NOMO-1 treated with dmso at 0.1 percent for 144 hours (cell line): Measurements from ENCODE around the gene MT1A.
A peak's percentile ranks its signal among the peaks of the same experiment; 100 is the strongest.
"Not testable (repeated sequence)": the region's sequence is repeated elsewhere in the genome, so short reads cannot be mapped to it uniquely, and the experiment has no call there.

Source experiments
- DNase-seq: peaks from one replicate; lab custom pipeline; 2025; ENCODE audit not compliant: unreplicated experiment; lab: John Stamatoyannopoulos, UW

MT1A gene

DNA sequence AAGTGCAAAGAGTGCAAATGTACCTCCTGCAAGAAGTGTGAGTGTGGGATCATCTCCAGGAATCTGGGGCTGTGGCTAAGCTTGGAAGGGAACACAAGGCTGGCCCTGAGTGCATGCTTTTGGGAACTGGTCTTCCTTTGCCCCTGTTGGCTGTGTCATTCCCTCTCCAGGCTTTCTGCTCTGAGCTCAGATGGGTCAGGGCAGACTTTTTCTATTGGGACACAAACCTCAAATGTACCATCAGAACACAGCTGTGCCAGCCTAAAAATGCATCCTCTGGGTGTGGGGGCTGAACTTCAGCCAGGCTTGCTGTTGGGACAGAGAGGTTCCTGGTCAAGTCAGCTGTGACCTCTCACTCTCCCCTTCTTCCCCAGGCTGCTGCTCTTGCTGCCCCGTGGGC, 14.1 kb downstream of the MT1A start:
- DNase-seq: no peak

DNA sequence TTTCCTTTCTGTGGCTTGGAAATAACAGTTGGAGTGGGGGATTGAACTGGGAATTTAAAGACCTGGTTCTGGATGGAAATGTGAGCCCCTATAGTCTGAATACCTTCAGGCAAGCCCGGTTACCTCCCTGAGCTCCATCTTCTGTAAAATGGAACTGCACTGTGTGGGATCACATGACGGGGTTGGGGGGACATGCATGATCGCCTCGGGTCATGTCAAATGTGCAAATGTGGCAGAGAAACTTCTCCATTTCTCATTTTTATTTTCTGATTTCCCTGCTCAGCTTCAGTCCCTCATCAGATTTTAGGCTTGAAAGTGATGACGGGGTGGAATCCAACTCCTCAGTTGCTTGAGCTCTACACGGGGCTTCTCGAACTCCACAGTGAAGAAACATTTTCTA, 14.8 kb downstream of the MT1A start:
- DNase-seq: no peak

DNA sequence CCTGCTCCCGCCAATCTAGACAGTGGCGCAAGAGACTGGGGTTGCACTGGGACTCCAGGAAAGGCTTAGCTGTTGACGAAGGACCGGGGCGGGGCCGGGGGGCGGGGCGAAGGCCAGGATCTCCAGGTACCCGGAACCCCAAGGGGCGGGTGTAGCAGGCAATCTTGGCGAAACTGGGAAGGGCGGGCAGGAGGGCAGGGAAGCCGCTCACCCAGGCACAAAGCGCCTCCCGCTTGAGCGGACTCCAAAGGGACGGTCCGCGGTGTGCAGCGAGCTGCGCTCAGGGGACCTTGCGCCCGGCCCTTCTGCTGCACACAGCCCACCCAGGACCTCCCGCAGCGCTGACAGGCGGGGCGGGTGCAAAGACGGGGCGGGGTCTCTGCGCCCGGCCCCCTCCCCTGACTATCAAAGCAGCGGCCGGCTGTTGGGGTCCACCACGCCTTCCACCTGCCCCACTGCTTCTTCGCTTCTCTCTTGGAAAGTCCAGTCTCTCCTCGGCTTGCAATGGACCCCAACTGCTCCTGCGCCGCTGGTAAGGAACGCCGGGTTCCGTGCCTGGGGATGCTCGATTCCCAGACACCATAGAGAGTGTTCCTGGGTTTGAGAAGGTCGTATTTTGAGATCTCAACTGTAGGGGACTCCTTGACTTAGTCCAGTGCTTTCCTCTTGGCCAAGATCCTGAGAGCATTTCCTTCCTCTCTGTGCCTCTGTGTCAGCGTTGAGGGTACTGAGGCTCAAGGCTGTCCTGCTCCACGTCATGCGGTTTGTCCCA, 19.3 kb downstream of the MT1A start, which contains the start of gene MT1F:
MT1F (plus strand) TSS at position 405 of the 772 bp plus-strand sequence; CDS start at position 505, 100 bp downstream.
- peak; percentile 87 for DNase-seq

DNA sequence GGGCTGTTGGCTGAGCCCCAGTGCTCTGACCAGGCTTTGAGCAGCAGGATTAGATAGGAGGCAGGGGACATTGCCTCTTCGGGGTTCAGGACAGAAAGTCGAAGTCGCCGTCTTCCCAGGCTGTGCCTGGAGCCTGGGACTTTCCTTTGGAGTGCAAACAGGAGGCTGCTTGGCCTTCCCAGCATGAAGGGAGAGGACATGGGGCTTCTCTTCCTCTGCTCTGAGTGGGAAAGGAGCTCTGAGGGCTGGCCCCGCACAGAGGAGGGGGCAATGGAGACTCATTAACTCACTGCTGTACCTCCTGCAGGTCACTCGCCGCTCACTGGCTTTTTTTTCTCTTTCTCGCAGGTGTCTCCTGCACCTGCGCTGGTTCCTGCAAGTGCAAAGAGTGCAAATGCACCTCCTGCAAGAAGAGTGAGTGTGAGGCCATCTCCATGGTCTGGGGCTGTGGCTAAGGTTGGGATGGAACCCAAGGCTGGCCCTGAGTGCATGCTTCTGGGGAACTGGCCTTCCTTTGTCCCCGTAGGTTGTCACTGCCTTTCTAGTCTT, 19.9 kb downstream of the MT1A start:
- no peak for DNase-seq

DNA sequence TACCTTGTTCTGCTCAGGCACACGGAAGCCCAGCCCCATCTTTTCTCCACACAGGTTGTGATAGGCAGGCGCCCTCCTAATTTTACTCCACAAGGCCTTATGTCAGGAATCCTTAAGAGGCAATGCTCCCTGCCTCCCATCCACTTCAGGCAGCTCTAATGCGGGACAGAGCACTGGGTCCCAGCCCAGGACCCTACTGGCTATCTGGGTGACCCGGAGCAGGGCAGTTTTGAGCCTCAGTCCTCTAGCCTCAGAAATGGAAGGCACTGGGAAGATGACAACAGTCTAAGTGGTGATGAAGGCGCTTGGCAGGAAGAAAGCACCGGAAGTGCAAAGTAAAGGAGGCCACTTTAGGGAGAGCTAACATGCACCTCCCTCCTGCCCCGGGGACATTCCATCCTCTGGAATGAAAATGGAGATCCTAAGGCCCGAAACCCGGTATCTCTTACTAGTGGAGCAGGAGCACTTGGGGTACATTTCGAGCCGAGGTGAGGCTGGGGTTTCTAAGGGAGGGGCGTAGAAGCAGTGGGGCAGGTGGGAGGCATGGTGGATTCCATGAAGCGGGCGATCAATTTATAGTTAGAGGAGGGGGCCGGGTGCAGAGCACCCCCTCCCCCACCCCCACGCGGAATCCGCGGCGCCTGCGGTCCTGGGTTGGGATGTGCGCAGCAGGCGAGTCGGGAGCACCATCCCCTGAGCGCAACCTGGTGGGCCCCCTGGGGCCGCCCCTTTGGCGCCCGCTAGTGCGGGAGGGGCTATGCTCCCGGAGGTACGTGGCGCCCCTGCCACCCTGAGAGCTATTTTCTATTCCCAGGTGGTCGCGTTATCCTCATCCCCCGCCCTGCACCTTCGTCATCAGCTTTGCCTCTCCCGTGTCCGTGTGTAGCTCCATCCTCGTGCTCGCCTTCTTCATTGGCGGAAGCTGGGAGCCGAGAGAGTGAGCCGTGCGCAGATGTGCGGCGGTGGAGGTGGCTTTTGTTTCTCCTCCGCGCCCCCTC, 24.2 kb downstream of the MT1A start:
- no peak for DNase-seq

DNA sequence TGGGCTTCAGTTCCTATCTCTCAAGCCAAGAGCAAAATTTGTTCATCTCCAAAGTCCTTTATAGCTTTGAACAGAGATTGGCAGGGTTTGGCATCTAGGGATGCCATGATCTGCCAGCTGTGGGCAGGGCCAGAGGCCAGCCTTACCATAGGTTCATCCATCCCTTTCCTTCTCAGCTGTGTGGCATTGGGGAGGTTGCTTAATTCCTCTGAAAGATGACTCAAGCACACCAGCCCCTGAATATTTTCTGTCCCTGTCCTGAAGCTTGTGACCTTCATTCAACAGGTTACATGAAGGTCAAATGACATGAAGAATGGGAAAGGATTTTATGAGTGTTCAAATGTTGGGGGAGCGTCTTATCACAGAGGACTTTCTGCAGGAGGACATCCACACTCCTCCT, 26.0 kb downstream of the MT1A start:
- no peak for DNase-seq

DNA sequence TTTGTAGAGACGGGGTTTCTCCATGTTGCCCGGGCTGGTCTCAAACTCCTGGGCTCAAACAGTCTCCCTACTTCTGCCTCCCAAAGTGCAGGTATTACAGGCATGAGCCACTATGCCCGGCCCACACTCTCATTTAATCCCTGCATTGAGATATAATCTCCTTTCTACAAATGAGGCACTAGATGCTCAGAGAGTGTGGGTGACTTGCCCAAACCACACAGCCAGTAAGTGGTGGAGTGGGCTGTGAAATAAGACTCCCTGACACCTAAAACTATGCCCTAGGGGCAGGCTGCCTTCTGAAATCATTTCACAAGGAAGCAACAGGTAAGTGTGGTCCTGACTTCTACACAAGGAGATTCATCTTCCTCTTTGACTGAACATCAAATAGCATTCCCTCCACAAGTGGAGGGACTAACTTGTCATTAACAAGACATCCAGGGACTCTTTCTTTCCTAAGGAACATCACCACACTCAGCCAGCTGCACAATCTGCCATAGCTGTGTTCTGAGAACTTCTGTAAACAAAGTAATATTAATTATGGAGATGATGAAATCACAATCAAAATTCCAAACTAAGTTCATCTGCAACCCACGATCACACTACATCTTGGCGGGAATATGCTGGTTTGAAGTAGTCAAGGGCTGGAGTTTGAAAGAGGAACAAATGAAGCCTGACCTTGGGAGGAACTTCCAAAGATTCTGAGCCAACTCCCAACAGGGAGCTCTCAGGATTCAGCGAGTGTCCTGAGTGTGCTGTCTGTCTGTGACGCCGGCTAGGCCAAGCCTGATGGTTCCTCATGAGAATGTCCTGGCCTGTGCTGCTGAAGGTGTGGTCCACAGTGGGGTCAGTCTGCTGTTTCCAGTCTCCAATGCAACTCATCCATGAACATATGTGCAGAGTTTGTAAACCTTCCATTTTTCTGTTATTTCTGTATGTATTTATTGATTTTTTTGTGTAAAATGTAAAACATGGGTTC, 27.1 kb downstream of the MT1A start:
- DNase-seq: not testable (repeated sequence)

DNA sequence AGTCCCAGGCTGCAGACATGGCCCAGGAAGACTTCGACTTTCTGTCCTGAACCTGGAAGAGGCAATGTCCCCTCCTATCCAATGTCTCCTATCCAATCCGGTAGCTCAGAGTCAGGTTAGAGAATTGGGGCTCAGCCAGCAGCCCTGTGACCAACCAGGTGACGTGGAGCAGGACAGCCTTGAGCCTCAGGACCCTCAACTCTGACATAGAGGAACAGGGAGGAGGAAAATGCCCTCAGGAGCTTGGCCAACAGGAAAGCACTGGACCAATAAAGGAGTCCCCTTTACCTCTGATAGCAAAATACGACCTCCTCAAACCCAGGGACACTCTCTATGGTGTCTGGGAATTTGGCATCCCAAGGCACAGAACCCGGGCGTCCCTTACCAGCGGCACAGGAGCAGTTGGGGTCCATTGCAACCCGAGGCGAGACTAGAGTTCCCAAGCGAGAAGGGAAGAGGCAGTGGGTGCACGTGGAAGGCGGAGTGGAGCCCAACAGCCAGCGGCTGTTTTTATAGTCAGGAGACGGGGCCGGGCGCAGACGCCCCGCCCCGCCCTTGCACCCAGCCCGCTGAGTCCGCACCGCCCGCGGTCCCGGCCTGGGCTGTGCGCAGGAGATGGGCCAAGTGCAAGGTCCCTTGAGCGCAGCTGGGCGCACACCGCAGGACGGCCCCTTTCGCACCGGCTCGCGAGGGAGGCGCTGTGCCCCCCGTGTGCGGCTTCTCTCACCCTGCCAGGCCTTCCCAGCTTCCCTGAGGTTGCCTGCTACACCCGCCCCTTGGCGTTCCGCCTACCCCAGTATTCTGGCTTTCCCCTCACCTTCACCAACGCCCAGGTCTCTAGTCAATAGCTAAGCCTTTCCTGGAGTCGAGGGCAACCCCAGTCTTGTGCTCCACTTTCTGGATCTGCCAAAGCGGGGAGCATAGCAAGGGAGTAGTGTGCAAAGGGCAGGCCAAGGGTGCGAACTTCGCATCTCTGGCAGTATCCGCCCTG, 29.4 kb downstream of the MT1A start, which contains the start of gene MT1G:
MT1G (minus strand) TSS at position 485 of the 991 bp plus-strand sequence; CDS start at position 413, 72 bp downstream.
- DNase-seq: peak; percentile 83

DNA sequence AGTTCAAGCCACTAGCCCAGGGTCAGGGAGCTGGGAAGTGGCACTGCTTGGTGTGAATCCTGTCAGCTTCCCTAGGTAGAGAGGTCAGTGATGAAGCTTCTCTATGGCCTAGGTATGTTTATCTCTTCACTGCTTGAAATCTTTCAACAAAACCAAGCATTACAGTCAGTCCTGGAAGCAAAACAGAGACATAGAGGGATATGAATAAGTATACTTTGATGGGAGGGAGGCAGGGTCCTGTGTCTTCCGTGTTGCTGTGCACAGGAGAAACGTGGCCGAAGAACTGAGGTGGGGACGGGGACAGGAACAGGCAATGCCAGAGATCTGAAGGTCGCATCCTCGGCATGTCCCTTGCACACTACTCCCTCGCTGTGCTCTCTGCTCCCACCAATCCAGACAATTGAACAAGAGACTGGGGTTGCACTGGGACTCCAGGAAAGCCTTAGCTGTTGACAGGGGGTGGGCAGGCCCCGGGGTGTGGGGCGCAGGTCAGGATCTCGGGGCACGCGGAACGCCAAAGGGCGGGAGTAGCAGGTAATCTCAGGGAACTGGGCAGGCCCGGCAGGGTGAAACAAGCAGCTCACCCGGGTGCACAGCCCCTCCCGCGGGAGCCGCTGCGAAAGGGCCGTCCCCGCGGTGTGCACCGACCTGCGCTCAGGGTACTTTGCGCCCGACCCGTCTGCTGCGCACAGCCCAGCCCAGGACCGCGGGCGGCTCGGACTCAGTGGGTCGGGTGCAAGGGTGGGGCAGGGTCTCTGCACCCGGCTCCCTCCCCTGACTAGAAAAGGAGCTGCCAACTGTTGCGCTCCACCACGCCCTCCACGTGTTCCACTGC, 30.8 kb downstream of the MT1A start, which contains the start of gene MT1H:
MT1H (plus strand) TSS at position 810 of the 835 bp plus-strand sequence. CDS start 71 bp downstream, outside the sequence.
- DNase-seq: peak; percentile 58

DNA sequence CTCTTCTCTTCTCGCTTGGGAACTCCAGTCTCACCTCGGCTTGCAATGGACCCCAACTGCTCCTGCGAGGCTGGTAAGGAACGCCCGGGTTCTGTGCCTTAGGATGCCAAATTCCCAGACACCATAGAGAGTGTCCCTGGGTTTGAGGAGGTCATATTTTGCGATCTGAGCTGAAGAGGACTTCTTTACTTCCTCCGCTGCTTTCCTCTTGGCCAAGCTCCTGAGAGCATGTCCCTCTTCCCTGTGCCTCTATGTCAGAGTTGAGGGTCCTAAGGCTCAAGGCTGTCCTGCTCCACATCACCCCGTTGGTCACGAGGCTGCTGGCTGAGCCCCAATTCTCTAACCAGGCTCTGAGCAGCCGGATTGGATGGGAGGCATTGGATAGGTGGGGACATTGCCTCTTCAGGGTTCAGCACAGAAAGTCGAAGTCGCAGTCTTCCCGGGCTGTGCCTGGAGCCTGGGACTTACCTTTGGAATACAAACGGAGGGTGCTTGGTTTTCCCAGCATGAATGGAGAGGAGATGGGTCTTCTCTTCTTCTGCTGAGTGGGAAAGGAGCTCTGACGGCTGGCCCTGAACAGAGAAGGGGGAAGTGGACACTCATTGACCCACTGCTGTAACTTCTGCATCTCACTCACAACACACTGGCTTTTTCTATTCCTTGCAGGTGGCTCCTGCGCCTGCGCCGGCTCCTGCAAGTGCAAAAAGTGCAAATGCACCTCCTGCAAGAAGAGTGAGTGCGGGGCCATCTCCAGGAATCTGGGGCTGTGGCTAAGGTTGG, 31.6 kb downstream of the MT1A start:
- no peak for DNase-seq

DNA sequence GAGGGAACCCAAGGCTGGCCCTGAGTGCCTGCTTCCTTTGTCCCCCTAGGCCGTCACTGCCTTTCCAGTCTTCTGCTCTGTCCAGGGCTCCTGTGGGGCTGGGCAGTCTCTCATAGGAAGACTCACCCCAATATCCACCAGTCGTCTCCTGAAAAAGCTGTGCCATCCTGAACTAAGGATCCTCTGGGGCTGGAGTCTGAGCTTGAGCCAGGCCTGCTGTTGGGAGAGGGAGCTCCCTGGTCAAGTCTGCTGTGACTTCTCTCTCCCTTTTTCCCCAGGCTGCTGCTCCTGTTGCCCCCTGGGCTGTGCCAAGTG, 32.1 kb downstream of the MT1A start:
- no peak for DNase-seq

DNA sequence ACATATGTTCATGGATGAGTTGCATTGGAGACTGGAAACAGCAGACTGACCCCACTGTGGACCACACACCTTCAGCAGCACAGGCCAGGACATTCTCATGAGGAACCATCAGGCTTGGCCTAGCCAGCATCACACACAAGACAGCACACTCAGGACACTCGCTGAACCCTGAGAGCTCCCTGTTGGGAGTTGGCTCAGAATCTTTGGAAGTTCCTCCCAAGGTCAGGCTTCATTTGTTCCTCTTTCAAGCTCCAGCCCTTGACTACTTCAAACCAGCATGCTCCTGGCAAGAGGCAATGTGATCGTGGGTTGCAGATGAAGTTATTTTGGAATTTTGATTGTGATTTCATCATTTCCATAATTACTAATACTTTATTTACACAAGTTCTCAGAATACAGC, 33.2 kb downstream of the MT1A start:
- DNase-seq: not testable (repeated sequence)

DNA sequence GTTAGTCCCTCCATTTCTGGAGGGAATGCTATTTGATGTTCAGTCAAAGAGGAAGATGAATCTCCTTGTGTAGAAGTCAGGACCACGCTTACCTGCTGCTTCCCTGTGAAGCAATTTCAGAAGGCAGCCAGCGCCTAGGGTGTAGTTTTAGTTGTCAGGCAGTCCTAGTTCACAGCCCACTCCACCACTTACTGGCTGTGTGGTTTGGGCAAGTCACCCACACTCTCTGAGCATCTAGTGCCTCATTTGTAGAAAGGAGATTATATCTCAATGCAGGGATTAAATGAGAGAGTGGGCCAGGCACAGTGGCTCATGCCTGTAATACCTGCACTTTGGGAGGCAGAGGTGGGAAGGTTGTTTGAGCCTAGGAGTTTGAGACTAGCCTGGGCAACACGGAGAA, 33.7 kb downstream of the MT1A start:
- not testable (repeated sequence) for DNase-seq

DNA sequence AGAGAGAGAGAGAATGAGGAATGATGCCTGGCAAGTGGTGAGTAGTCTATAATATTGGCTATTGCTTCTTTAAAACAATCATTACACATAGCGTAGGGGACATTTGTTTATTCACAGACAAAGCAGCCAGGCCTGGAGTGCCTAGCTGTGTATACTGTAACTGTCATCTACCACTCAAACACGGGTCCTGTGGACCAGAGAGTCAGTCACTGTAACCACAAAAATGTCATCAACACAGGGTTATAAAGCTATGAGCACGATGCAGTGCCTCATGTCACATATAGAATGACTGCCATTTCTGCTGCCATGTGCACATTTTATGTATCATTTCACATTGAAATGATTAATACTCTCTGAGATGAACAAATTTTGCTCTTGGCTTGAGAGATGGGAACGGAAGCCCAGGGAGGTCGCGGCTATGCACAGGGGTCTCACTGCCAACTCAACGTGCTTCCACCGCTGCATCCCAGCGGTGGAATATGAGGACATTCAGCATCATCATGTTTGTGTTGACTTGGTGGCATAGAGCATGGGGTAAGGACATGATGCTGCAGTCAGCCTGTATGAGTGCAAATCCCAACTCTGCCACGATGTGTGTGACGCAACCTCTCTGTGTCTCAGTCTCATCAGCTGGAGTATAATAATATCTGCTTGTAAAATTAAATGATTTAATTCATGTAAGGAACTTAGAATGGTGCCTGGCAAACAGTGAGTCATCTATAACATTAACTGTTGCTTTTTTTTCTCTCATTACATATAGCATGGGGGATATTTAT, 34.5 kb downstream of the MT1A start:
- DNase-seq: no peak

DNA sequence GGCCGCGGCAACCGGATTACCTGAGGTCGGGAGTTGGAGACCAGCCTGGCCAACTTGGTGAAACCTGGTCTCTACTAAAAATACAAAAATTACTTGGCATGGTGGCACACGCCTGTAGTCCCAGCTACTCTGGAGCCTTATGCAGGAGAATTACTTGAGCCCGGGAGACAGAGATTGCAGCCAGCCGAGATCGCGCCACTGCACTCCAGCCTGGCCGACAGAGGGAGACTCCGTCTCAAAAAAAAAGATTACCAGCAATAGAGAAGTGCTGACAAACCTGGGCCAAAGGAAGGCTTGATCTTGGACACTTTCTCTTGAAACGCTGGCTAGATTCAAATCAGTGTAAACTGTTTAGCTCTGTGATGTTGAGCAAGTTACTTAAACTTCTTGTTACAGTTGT, 35.5 kb downstream of the MT1A start:
- DNase-seq: peak; percentile 16

DNA sequence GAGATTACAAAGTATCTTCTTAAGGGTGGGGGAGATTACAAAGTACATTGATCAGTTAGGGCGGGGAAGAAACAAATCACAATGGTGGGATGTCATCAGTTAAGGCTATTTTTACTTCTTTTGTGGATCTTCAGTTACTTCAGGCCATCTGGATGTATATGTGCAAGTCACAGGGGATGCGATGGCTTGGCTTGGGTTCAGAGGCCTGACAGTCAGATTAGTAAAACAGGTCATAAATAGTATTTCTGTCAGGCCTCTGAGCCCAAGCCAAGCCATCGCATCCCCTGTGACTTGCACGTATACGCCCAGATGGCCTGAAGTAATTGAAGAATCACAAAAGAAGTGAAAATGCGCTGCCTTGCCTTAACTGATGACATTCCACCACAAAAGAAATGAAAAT, 36.1 kb downstream of the MT1A start:
- DNase-seq: not testable (repeated sequence)
